Caco-2 (cell line): ENCODE results near the gene DIO3. TPM values are rescaled to one million over a fixed set of nuclear protein-coding genes. Genes with fewer than 3 reads are reported as not detected.

ENCODE experiments used
- BruUV-seq: library from RNA; stranded (reverse); fragments of 400-500 nt; replicated peaks from 2 replicates; lab custom pipeline; 2021; lab: Mats Ljungman, UMichigan
- CTCF ChIA-PET: fragments of 300-600 bp; sonication (Branson Sonifier 250); formaldehyde crosslinking; loops from one replicate; lab custom pipeline; 2022; ENCODE audit warnings: antibody characterized with exemption; lab: Charles Lee
- POLR2A ChIA-PET: fragments of 300-600 bp; sonication (Branson Sonifier 250); formaldehyde crosslinking; loops from one replicate; lab custom pipeline; 2022; ENCODE audit warnings: antibody characterized with exemption; lab: Charles Lee
- DNase-seq, 2 experiments: peaks; one replicate each; pipeline versions ENCODE4 v3.0.0 to v3.0.0-alpha.2; 2020 to 2022
- H3K27me3 ChIP-seq: replicated peaks from 2 replicates; pipeline ENCODE4 v1.6.0; 2011; ENCODE audit warnings: low read length; ENCODE audit not compliant: control insufficient read depth, insufficient read depth
- H3K36me3 ChIP-seq: 2 replicates; pipeline ENCODE4 v1.5.1; 2011; ENCODE audit warnings: low read length; ENCODE audit not compliant: control insufficient read depth, insufficient read depth
- H3K4me1 ChIP-seq: fragments of 250-450 bp; sonication (Bioruptor Pico); 2 replicates; pipeline ENCODE4 v1.5.1; 2020; ENCODE audit warnings: mild to moderate bottlenecking
- H3K4me3 ChIP-seq: 2 replicates; pipeline ENCODE4 v1.5.1; 2011; ENCODE audit warnings: low read depth, mild to moderate bottlenecking, control low read depth, low read length
- H3K9me3 ChIP-seq: fragments of 250-450 bp; sonication (Bioruptor Pico); 2 replicates; pipeline ENCODE4 v1.5.1; 2020; ENCODE audit warnings: mild to moderate bottlenecking, moderate library complexity
- H3K27ac Mint-ChIP-seq: one replicate; pipeline ENCODE4 v1.8.0; 2022; ENCODE audit warnings: mixed read lengths; ENCODE audit not compliant: unreplicated experiment
- H3K27me3 Mint-ChIP-seq: one replicate; pipeline ENCODE4 v1.8.0; 2022; ENCODE audit warnings: mixed read lengths; ENCODE audit not compliant: insufficient read depth, unreplicated experiment
- H3K36me3 Mint-ChIP-seq: one replicate; pipeline ENCODE4 v1.8.0; 2022; ENCODE audit warnings: mild to moderate bottlenecking, mixed read lengths; ENCODE audit not compliant: insufficient read depth, unreplicated experiment
- H3K4me1 Mint-ChIP-seq: one replicate; pipeline ENCODE4 v1.8.0; 2022; ENCODE audit warnings: low read depth, mixed read lengths; ENCODE audit not compliant: unreplicated experiment
- H3K4me3 Mint-ChIP-seq: one replicate; pipeline ENCODE4 v1.8.0; 2022; ENCODE audit warnings: mild to moderate bottlenecking, moderate library complexity, mixed read lengths; ENCODE audit not compliant: unreplicated experiment
- H3K9me3 Mint-ChIP-seq: one replicate; pipeline ENCODE4 v1.8.0; 2022; ENCODE audit warnings: mixed read lengths; ENCODE audit not compliant: unreplicated experiment
- intact Hi-C: fragments of 100-400 bp; cut with micrococcal nuclease; formaldehyde crosslinking; loops from one replicate; pipeline ENCODE4 v1.10.0; 2022; ENCODE audit not compliant: unreplicated experiment
- total RNA-seq: library from RNA; stranded (reverse); gene quantifications from 2 replicates; pipeline ENCODE4 v1.2.3, GENCODE V29; 2022
- TF ChIP-seq, protein P1 (sequence below), 2 experiments: fragments of 200-600 bp in 1 of 2; IDR thresholded peaks; 1 replicate in 1 of 2; 2 replicates in 1 of 2; pipeline versions ENCODE4 v1.5.1 to v1.8.0; 2011 to 2022; ENCODE audit warnings: antibody characterized with exemption in 1 of 2, control low read depth in 1 of 2, inconsistent platforms in 1 of 2, low read depth in 1 of 2, low read length in 1 of 2, mild to moderate bottlenecking in 1 of 2, moderate library complexity in 1 of 2; ENCODE audit not compliant: insufficient read depth in 1 of 2, severe bottlenecking in 1 of 2, unreplicated experiment in 1 of 2

Gene DIO3
- total RNA-seq, 1 experiment from 2014 or later = 0.41 TPM

DNA sequence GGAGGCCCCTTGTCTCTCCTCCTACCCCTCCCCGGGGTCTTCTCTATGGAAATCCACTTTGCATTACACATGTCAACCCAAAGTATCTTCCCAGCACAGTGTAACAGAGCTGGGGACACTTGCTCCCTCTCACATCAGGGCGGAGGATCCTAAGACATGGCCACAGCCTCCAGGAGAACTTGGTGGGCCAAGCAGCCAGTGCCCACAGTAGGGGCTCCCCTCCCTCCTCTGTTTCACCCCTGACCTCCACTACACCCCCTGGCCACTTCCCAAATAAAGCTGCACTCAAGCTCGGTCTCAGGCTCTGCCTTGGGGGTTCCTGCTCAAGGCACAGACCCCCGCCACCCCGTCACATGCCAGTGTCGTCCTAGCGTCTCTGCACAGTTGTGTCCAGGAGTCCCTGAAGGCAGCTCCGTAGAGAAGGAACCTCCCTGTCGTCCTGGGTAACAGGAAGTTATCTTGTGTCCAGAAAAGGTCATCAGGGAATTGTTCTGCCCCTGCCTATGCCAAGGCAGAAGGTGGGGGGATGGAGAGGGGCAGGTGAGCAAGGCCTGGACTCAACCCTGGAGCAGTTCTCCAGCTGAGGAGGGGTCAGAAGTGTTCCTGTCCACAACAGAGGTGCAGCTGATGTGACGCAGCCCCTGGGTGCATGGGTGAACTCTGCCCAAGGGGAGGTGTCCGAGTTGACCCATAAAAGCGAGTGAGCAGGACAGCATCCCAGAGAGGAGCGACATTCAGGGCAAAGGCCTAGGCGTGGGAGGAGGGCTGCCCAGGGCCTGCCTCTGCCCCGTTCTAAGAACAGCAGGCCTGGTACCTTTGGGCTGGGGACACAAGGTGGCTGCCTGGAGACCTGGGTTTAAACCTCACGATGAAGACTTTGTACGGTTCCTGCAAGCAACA, 25.5 kb downstream of the DIO3 start:
- Mint-ChIP-seq H3K4me3 (no peak overlapping the region), H3K36me3 (no peaks in the 10 kb centered on the region), H3K9me3 (no peaks in the 10 kb centered on the region), H3K27ac (no peak overlapping the region), H3K4me1 (no peaks in the 10 kb centered on the region), H3K27me3 (peaks cover 3% of the 10 kb centered on the region)
- POLR2A ChIA-PET = no interaction called here
- DNase-seq = no peak
- H3K36me3 ChIP-seq = no peaks in the 10 kb centered on the region
- no peaks in the 10 kb centered on the region for H3K27me3 ChIP-seq
- BruUV-seq = no TSS peak
- no peaks in the 10 kb centered on the region for H3K4me1 ChIP-seq
- intact Hi-C loops = no loop called here
- TF ChIP-seq, protein P1, sequence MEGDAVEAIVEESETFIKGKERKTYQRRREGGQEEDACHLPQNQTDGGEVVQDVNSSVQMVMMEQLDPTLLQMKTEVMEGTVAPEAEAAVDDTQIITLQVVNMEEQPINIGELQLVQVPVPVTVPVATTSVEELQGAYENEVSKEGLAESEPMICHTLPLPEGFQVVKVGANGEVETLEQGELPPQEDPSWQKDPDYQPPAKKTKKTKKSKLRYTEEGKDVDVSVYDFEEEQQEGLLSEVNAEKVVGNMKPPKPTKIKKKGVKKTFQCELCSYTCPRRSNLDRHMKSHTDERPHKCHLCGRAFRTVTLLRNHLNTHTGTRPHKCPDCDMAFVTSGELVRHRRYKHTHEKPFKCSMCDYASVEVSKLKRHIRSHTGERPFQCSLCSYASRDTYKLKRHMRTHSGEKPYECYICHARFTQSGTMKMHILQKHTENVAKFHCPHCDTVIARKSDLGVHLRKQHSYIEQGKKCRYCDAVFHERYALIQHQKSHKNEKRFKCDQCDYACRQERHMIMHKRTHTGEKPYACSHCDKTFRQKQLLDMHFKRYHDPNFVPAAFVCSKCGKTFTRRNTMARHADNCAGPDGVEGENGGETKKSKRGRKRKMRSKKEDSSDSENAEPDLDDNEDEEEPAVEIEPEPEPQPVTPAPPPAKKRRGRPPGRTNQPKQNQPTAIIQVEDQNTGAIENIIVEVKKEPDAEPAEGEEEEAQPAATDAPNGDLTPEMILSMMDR (IDR thresholded peaks at IDR 0.05; ENCODE audit: insufficient read depth in 1 of 2, low read depth in 1 of 2, low read length in 1 of 2, severe bottlenecking in 1 of 2, unreplicated experiment in 1 of 2) = no peak
- CTCF ChIA-PET = no interaction called here
- H3K9me3 ChIP-seq = no peaks in the 10 kb centered on the region
- H3K4me3 ChIP-seq = no peak overlapping the region

DNA sequence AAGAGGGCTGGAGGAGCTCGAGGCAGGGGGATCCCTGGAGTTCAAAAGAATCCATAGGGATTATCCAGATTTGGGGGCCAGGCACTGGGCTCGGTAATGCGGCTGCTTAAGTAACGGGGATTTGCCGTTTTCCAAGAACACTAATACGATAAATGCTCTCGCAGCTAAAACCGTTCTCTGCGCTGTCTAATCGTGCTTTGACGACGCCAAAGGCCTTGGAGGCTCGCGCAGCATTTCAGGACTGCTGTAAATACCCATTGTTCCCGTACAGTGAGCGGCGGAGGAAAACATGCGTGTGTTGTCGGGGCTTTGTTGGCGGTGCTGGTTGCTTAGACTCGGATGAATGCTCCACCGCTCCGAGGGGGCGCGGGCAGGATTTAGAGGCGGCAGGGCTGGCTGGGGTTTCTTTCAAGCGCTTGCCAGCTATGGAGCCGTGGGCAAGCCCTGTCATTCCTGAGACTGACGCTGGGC, 26.2 kb downstream of the DIO3 start:
- H3K4me1 Mint-ChIP-seq = no peaks in the 10 kb centered on the region
- no peaks in the 10 kb centered on the region for H3K9me3 ChIP-seq
- intact Hi-C loops = no loop called here
- H3K27me3 Mint-ChIP-seq = peaks cover 3% of the 10 kb centered on the region
- H3K27ac Mint-ChIP-seq = no peak overlapping the region
- H3K4me3 Mint-ChIP-seq = no peak overlapping the region
- no peak for DNase-seq
- H3K9me3 Mint-ChIP-seq = no peaks in the 10 kb centered on the region
- TF ChIP-seq, protein P1 (IDR thresholded peaks at IDR 0.05; ENCODE audit: insufficient read depth in 1 of 2, low read depth in 1 of 2, low read length in 1 of 2, severe bottlenecking in 1 of 2, unreplicated experiment in 1 of 2) = no peak
- no peaks in the 10 kb centered on the region for H3K36me3 ChIP-seq
- BruUV-seq = no TSS peak
- ChIA-PET POLR2A (no interaction called here), CTCF (no interaction called here)
- no peak overlapping the region for H3K4me3 ChIP-seq
- no peaks in the 10 kb centered on the region for H3K36me3 Mint-ChIP-seq
- H3K4me1 ChIP-seq = no peaks in the 10 kb centered on the region
- no peaks in the 10 kb centered on the region for H3K27me3 ChIP-seq

DNA sequence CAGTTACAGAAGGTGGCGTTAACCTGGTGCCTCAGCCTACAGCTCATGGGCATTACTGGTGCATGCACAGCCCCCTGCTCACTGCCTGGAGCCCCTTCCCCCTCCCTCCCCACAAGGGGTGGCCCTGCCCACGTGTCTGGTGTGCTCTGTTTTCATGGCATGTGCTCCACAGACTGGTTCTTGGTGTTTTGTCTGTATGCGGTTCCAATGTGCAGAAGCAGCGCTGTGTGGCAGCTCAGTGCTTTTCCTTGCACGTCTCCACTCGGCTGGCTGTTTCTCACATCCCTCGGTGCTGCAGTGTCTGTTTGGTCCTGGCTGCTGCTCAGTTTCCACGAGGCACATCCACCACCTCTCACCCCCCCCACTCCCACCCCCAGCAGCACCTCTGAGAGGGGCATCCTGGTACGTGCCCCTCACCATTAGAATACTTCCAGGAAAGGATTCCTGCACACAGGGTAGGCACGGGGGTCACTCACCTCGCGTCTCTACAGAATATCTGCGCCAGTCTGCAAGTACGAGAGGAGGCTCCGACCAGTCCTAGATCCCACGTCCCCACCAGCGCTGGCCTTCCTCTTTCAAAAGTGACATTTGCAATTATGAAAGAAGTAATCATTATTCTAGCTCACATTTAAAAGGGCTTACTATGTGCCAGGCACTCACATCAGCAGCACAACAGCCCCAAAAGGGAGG, 27.1 kb downstream of the DIO3 start:
- Histone ChIP-seq H3K4me1 (no peaks in the 10 kb centered on the region), H3K27me3 (no peaks in the 10 kb centered on the region), H3K36me3 (no peaks in the 10 kb centered on the region), H3K4me3 (no peak overlapping the region), H3K9me3 (no peaks in the 10 kb centered on the region)
- TF ChIP-seq, protein P1 (IDR thresholded peaks at IDR 0.05; ENCODE audit: insufficient read depth in 1 of 2, low read depth in 1 of 2, low read length in 1 of 2, severe bottlenecking in 1 of 2, unreplicated experiment in 1 of 2) = no peak
- DNase-seq = no peak
- H3K36me3 Mint-ChIP-seq = no peaks in the 10 kb centered on the region
- H3K27ac Mint-ChIP-seq = no peak overlapping the region
- ChIA-PET POLR2A (no interaction called here), CTCF (interaction anchor here (0.7 kb wide), 1 partner anchor 346 kb away, joined by 3 read pairs; no protein-coding TSS in a partner anchor)
- no peak overlapping the region for H3K4me3 Mint-ChIP-seq
- BruUV-seq = no TSS peak
- H3K4me1 Mint-ChIP-seq = no peaks in the 10 kb centered on the region
- H3K27me3 Mint-ChIP-seq = peaks cover 3% of the 10 kb centered on the region
- intact Hi-C loops = no loop called here
- no peaks in the 10 kb centered on the region for H3K9me3 Mint-ChIP-seq
